MV-4-11 (cell line): Measurements from ENCODE around the gene DHX8.
A peak's percentile ranks its signal among the peaks of the same experiment; 100 is the strongest.

ENCODE experiments used
- DNase-seq: peaks from one replicate; lab custom pipeline; 2025; lab: John Stamatoyannopoulos, UW

The DHX8 gene

GRCh38 chr17:43547189-43547550 lies 63.4 kb downstream of the DHX8 start:
- no peak for DNase-seq

DNA sequence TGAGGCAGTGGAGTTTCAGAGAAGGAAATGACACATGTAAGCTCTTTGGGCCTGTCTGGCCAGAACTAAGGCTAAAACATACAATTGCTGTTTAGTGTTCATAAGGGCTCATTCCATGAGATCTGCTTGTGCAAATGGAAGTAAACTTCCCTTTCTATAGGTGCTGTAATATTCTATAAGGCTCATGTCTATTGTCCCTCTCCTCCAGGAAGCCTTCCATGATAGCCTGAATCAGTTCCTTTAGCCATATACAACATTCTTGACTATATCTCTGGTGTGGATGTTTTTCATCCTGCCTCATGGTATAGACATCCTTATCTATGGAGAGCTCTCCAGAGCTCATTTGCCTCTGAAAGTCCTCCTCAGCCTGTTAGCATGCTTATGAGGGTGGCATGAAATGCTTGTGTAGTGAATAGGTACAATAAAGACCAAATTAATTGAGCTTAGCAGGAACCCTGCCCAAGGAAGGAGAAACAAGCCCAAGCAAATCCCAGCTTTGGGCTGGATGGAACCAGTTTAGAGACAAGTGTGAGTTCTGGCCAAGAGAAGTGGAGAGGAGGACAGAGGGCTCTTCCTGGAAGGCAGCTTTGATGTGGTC lies 64.0 kb downstream of the DHX8 start:
- no peak for DNase-seq

GRCh38 chr17:43548689-43549379 lies 65.1 kb downstream of the DHX8 start:
- DNase-seq = no peak

- DNase-seq = no peak
Observed at GRCh38 chr17:43549496-43549895, 65.7 kb downstream of the DHX8 start.

DNA sequence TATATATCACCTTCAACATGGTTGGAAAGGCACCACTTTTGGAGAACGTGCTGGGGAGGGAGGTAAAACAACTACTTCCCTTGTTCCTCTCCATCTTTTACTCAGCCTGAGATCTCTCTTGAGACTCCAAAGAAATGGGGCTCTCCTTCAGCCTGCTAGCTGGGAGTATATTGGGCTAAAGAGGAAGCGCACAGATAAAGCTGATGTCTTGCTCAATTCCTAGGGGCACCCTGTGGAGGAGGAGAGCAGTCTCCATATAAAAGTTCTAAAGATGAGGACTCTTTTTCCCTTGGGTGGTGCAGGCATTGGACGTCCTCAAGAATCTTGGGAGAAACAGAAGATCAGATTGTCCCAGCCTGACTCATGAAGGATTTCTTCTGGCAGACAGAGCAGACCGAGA lies 67.0 kb downstream of the DHX8 start:
- peak; percentile 67 for DNase-seq

GRCh38 chr17:43552229-43552837 lies 68.6 kb downstream of the DHX8 start:
- no peak for DNase-seq

DNA sequence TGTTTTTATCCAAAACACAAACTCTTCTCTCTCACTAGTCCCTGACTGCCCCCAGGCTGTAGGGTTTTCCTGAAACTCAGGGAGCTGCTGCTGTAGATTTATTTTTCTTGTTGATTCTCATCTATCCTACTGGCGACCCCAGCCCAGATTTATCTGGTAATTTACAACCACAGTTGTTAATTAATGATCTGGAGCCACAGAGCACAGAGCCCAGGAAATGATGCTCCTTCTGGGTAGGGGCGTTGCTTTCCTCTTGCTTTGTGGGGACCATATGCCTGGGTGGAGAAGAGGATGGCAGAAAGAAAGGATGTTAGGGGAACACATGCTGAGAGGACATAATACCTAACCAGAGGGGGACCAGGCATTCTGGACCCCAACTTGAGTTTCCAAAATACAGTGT lies 69.8 kb downstream of the DHX8 start:
- no peak for DNase-seq

GRCh38 chr17:43554857-43555256 lies 71.1 kb downstream of the DHX8 start:
- no peak for DNase-seq

DNA sequence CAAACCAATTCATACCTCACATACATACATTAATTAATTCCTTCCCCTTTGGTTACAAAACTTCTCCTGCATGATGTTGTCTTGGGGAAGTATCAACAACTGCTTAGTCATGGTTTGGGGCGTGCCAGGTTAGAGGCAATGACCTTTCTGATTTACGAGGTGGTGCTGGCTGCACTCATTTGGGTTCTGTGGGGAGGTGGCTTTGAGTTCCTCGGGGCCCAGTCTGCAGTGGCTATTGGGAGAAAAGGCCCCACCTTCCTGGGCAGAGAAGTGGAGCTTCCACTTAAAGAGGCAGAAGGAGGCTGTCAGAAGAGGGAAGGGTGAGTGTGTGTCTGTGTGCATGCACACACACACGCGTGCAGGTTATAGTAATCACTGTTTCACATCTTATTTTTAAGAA lies 72.5 kb downstream of the DHX8 start:
- peak; percentile 96 for DNase-seq

GRCh38 chr17:43558805-43559160 lies 75.0 kb downstream of the DHX8 start:
- no peak for DNase-seq

- DNase-seq = no peak
Observed at GRCh38 chr17:43559161-43559816, 75.5 kb downstream of the DHX8 start.

GRCh38 chr17:43560461-43561427 lies 77.0 kb downstream of the DHX8 start:
- peak; percentile 35 for DNase-seq

- DNase-seq = no peak
Observed at GRCh38 chr17:43562679-43563599, 79.2 kb downstream of the DHX8 start.

GRCh38 chr17:43563600-43564594 lies 80.1 kb downstream of the DHX8 start:
- no peak for DNase-seq

GRCh38 chr17:43568506-43569082 lies 84.8 kb downstream of the DHX8 start:
- no peak for DNase-seq

GRCh38 chr17:43570518-43570928 lies 86.7 kb downstream of the DHX8 start:
- DNase-seq = no peak

DNA sequence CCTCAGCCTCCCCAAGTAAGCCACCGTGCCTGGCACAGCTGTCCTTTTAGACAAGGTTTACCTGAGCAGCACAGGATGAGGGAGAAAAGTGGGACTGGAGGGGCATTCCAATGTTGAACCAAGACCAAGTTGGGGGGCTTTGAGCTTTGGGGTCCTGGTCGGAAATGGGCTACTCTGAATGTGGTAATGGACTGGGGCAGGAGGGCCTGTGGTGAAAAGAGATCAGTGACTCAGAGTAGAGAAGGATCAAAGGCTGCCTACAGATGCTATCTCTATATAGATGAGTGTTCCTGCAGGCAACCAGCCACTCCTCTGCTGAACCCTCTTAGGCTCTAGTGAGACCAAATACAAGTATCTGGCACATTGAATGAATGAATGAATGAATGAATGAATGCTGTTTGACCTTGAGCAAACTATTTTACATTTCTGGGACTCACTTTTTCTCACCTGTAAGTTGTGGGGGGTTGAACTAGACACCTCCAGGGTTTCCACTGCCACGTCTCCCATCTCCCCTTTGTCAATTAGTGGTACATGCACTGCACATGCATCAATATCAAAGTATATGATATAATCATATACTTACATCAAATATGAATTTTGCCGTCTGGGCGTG lies 88.7 kb downstream of the DHX8 start:
- no peak for DNase-seq

DNA sequence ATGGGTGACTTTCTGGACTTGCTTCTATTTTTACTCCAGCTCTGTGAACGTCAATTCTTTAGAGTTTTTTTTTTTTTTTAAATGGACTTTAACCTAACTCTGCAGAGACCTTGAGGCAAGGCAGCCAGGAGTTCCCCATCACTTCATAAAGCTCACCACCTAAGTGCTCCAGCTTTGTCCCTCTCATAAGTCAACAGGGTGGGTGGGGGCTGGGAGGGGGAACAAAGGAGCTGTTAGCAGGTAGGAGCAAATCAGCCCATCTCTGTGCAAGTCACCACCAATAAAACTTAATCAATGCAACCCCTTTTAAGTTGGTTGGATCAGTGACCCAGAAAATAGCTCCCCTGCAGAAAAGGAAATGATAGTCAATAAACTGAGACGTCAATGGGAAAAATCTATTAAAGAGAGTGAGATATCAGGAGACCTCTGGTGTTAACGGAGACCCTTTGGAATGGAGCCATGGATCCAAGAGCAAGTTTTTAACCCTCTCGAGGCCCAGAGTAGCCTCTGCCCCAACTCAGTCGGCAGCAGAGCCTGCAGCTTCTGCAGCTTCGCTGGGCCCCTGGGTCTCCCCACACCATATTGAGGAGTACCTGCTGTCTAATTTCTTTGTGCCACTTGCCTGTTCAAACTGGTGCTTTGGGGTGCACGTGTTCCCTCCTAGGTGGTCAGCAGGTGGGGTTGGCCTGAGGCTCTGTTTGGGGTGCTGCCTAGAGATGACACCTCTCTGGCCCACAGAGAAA lies 90.0 kb downstream of the DHX8 start:
- DNase-seq = no peak
